Measurements from ENCODE around the gene MKI67. TPM values are rescaled to one million over a fixed set of nuclear protein-coding genes. Genes with fewer than 3 reads are reported as not detected.
A peak's percentile ranks its signal among the peaks of the same experiment; 100 is the strongest.

Gene MKI67
- total and polyA plus RNA-seq, 9 of the 15 experiments (the other 6 are each of a cell fraction or from before 2014, with no cell fraction given) = 11.8 to 86.5 (median 36.0) TPM

GRCh38 chr10:128125944-128126764 is at the start of gene MKI67 (continued):
- TF ChIP-seq HBP1 (CRISPR knock-in tag; IDR thresholded peaks at IDR 0.05) (peak; percentile 81; the same call in 1 of the 2 replicates), RERE (CRISPR knock-in tag; IDR thresholded peaks at IDR 0.05; ENCODE audit: borderline replicate concordance) (0 out of 2 replicates have a peak, but pooled peaks have one; percentile 45), TBP (optimal IDR thresholded peaks at IDR 0.05; ENCODE audit: low read depth, low read length) (peak; percentile 49), NFYB (IDR thresholded peaks at IDR 0.05; ENCODE audit: extremely low read depth, insufficient read length) (peak; percentile 82), SREBF1 (IDR thresholded peaks at IDR 0.05; ENCODE audit: borderline replicate concordance, low read depth, low read length) (no peak), SAFB (IDR thresholded peaks at IDR 0.05; ENCODE audit: borderline replicate concordance, low read depth, low read length) (no peak), NONO (IDR thresholded peaks at IDR 0.05; ENCODE audit: low read depth in 2 of 2, low read length in 1 of 2) (peak; percentile 50 to 52; a peak in 1 of 4 replicates), TRIM24 (IDR thresholded peaks at IDR 0.05) (peak in 1 of 2 experiments; percentile 29; a peak in 1 of 4 replicates), TAF15 (IDR thresholded peaks at IDR 0.05; ENCODE audit: low read depth, low read length) (no peak), TAF9B (IDR thresholded peaks at IDR 0.05; ENCODE audit: partially characterized antibody) (peak; percentile 29), MXI1 (IDR thresholded peaks at IDR 0.05; ENCODE audit: low read depth, low read length) (no peak), FIP1L1 (IDR thresholded peaks at IDR 0.05; ENCODE audit: low read depth, low read length, poor library complexity, severe bottlenecking) (peak; percentile 62), NCOR1 (IDR thresholded peaks at IDR 0.05) (no peak), NEUROD1 (IDR thresholded peaks at IDR 0.05; ENCODE audit: borderline replicate concordance, low read depth, low read length, partially characterized antibody) (peak; percentile 67), PRMT5 (CRISPR knock-in tag; IDR thresholded peaks at IDR 0.05) (no peak), ZFX (CRISPR knock-in tag; IDR thresholded peaks at IDR 0.05) (peak; percentile 56), EGR1 (conservative IDR thresholded peaks at IDR 0.05) (peak; percentile 87), PHB (CRISPR knock-in tag; IDR thresholded peaks at IDR 0.05) (no peak), TBL1XR1 (IDR thresholded peaks at IDR 0.05; ENCODE audit: low read length in 2 of 2) (no peak), MBD2 (IDR thresholded peaks at IDR 0.05; ENCODE audit: borderline replicate concordance, low read depth) (peak; percentile 38; the same call in 1 of the 2 replicates), MYBL2 (IDR thresholded peaks at IDR 0.05; ENCODE audit: low read depth) (peak; percentile 97), MYBL2 (CRISPR knock-in tag; IDR thresholded peaks at IDR 0.05; ENCODE audit: borderline replicate concordance) (peak; percentile 88; the same call in 1 of the 2 replicates)

All from K562 (cell line).